ENCODE results near the gene MS4A12. TPM values are rescaled to one million over a fixed set of nuclear protein-coding genes. Genes with fewer than 3 reads are reported as not detected.
"Not testable (repeated sequence)": the region's sequence is repeated elsewhere in the genome, so short reads cannot be mapped to it uniquely, and the experiment has no call there.

Gene MS4A12
- total RNA-seq, 1 donor from 2014 or later: not detected

DNA sequence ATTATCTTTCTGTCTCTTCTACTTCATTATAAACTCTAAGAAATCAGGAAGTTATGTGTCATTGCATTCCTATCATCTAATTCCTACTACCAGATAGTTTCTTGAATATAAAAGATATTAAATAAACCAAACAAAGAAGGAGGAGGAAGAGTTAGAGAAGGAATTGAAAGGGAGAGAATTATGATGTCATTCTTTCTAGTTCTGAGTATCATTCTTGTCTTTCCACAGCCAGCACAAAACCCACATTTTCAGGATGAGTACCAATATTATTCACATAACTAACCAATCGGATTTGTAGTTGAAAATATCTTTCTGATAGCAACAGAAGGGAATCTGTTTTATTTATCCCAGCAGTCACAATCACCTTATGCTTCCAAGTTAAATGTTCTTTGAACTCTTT, 35.9 kb downstream of the MS4A12 start:
- Mint-ChIP-seq H3K4me1 (ENCODE audit: low read depth) (no peaks in the 10 kb centered on the region), H3K27ac (ENCODE audit: unreplicated experiment) (no peak overlapping the region), H3K4me3 (ENCODE audit: unreplicated experiment) (no peak overlapping the region), H3K36me3 (ENCODE audit: low read depth) (no peaks in the 10 kb centered on the region), H3K27me3 (ENCODE audit: low read depth) (peaks cover 2% of the 10 kb centered on the region), H3K9me3 (ENCODE audit: low read depth) (peaks cover 12% of the 10 kb centered on the region)
- DNase-seq (ENCODE audit: low spot score): no peak
- TF ChIP-seq, protein P1, sequence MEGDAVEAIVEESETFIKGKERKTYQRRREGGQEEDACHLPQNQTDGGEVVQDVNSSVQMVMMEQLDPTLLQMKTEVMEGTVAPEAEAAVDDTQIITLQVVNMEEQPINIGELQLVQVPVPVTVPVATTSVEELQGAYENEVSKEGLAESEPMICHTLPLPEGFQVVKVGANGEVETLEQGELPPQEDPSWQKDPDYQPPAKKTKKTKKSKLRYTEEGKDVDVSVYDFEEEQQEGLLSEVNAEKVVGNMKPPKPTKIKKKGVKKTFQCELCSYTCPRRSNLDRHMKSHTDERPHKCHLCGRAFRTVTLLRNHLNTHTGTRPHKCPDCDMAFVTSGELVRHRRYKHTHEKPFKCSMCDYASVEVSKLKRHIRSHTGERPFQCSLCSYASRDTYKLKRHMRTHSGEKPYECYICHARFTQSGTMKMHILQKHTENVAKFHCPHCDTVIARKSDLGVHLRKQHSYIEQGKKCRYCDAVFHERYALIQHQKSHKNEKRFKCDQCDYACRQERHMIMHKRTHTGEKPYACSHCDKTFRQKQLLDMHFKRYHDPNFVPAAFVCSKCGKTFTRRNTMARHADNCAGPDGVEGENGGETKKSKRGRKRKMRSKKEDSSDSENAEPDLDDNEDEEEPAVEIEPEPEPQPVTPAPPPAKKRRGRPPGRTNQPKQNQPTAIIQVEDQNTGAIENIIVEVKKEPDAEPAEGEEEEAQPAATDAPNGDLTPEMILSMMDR (IDR thresholded peaks at IDR 0.05): no peak

DNA sequence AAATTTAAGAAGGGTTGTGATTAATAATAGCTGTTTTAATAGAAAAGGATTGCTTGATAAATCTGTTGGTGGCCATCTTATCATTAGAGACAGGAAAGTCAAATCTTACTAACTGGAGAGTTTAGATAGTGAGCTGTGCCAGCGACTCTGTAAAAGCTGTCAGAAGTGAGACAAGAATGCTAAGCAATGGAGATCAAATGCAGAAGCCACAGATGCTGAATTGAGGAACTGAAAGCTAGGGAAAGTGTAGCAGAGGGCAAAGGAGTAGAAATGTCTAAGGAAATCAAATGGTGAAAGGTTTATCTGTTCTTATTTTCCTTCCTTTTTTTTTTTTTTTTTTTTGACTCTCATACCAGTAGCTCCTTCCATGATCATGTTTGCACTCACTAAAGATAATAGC, 36.4 kb downstream of the MS4A12 start:
- Mint-ChIP-seq H3K4me3 (ENCODE audit: unreplicated experiment) (no peak overlapping the region), H3K4me1 (ENCODE audit: low read depth) (no peaks in the 10 kb centered on the region), H3K36me3 (ENCODE audit: low read depth) (no peaks in the 10 kb centered on the region), H3K27me3 (ENCODE audit: low read depth) (peaks cover 2% of the 10 kb centered on the region), H3K9me3 (ENCODE audit: low read depth) (peaks cover 12% of the 10 kb centered on the region), H3K27ac (ENCODE audit: unreplicated experiment) (no peak overlapping the region)
- TF ChIP-seq, protein P1 (IDR thresholded peaks at IDR 0.05): no peak
- no peak for DNase-seq (ENCODE audit: low spot score)

DNA sequence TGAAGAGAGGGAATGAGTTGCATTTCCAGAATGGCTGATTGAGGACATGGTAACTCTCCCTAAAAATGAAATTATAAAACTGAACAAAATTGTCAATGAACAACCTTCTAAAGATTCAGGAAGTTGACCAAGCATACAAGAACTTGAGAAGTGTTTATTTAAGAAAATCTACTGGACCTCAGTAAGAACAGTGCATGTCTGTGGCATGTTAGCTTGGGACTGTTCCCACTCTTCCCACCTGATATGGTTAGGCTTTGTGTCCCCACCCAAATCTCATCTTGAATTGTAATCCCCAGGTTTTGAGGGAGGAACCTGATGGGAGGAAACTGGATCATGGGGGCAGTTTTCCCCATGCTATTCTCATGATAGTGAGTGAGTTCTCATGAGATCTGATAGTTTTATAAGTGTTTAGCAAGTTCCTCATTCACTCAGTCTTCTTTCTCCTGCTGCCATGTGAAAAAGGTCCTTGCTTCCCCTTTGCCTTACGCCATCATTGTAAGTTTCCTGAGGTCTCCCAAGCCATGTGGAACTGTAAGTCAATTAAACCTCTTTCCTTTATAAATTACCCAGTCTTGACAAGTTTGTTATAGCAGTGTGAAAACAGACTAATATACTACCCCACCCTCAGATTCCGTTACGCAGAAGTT, 38.0 kb downstream of the MS4A12 start:
- no peak overlapping the region for H3K4me3 Mint-ChIP-seq (ENCODE audit: unreplicated experiment)
- peaks cover 12% of the 10 kb centered on the region for H3K9me3 Mint-ChIP-seq (ENCODE audit: low read depth)
- H3K27ac Mint-ChIP-seq (ENCODE audit: unreplicated experiment): no peak overlapping the region
- TF ChIP-seq, protein P1 (IDR thresholded peaks at IDR 0.05): no peak
- no peaks in the 10 kb centered on the region for H3K36me3 Mint-ChIP-seq (ENCODE audit: low read depth)
- DNase-seq (ENCODE audit: low spot score): no peak
- H3K27me3 Mint-ChIP-seq (ENCODE audit: low read depth): peaks cover 2% of the 10 kb centered on the region
- no peaks in the 10 kb centered on the region for H3K4me1 Mint-ChIP-seq (ENCODE audit: low read depth)

DNA sequence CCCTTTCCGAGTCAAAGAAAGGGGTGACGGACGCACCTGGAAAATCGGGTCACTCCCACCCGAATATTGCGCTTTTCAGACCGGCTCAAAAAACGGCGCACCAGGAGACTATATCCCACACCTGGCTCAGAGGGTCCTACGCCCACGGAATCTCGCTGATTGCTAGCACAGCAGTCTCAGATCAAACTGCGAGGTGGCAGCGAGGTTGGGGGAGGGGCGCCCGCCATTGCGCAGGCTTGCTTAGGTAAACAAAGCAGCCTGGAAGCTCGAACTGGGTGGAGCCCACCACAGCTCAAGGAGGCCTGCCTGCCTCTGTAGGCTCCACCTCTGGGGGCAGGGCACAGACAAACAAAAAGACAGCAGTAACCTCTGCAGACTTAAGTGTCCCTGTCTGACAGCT, 39.8 kb downstream of the MS4A12 start:
- not testable (repeated sequence) for H3K4me3 Mint-ChIP-seq (ENCODE audit: unreplicated experiment); H3K4me1 Mint-ChIP-seq (ENCODE audit: low read depth); H3K27ac Mint-ChIP-seq (ENCODE audit: unreplicated experiment); H3K27me3 Mint-ChIP-seq (ENCODE audit: low read depth); H3K36me3 Mint-ChIP-seq (ENCODE audit: low read depth); DNase-seq (ENCODE audit: low spot score)
- H3K9me3 Mint-ChIP-seq (ENCODE audit: low read depth): peaks cover 12% of the 10 kb centered on the region

DNA sequence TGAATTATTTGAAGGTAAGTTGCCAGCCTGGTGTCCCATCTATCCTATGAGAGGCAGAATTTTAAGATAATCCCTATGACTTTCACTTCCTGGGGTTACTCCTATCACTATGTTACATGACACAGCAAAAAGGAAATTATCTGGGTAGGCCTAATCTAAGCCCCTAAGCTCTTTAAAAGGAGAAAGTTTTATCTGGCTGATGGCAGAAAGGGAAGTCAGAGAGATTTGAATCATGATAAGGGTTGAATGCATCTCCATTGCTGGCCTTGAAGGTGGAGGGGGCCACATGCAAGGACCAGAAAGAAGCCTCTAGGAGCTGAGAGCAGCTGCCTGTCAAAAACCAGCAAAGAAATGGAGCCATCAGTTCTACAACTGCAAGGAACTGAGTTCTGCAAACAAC, 46.0 kb downstream of the MS4A12 start:
- not testable (repeated sequence) for H3K36me3 Mint-ChIP-seq (ENCODE audit: low read depth); DNase-seq (ENCODE audit: low spot score); H3K27ac Mint-ChIP-seq (ENCODE audit: unreplicated experiment); H3K9me3 Mint-ChIP-seq (ENCODE audit: low read depth); H3K27me3 Mint-ChIP-seq (ENCODE audit: low read depth); H3K4me1 Mint-ChIP-seq (ENCODE audit: low read depth); H3K4me3 Mint-ChIP-seq (ENCODE audit: unreplicated experiment)

DNA sequence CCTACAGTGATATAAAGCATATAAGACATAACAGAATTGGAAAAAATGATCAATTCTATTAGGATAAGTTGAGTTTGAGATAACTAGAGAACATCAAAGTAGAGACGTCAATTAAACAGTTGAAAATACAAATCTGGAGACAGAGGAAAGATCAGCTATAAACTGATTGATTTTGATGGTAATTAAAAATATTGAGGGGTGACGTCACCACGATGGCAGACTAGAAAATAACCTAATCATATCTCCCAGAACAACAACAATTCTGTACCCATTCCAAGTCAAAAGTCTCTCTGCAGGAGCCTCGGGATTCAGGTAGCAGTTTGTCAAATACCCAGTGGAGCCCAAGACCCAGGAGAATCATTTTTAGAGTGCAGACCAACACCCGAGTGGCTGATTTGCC, 51.5 kb downstream of the MS4A12 start:
- peaks cover 12% of the 10 kb centered on the region for H3K9me3 Mint-ChIP-seq (ENCODE audit: low read depth)
- H3K36me3 Mint-ChIP-seq (ENCODE audit: low read depth): no peaks in the 10 kb centered on the region
- H3K27ac Mint-ChIP-seq (ENCODE audit: unreplicated experiment): no peak overlapping the region
- no peak for DNase-seq (ENCODE audit: low spot score)
- H3K4me3 Mint-ChIP-seq (ENCODE audit: unreplicated experiment): no peak overlapping the region
- no peaks in the 10 kb centered on the region for H3K4me1 Mint-ChIP-seq (ENCODE audit: low read depth)
- H3K27me3 Mint-ChIP-seq (ENCODE audit: low read depth): peaks cover 10% of the 10 kb centered on the region
- TF ChIP-seq, protein P1 (IDR thresholded peaks at IDR 0.05): no peak

Other genes starting within 250 kb of the MS4A12 start
- gene MS4A4E, start 249.6 kb upstream of the MS4A12 start, total RNA-seq: 0.20 TPM in 1 of 3 replicates, not detected in the others
- not detected in 3 replicates for gene MS4A4A, start 212.1 kb upstream of the MS4A12 start, total RNA-seq
- gene MS4A6E, start 165.5 kb upstream of the MS4A12 start, total RNA-seq: not detected in 3 replicates
- not detected in 3 replicates for gene MS4A7, start 114.2 kb upstream of the MS4A12 start, total RNA-seq
- gene MS4A14, start 96.3 kb upstream of the MS4A12 start, total RNA-seq: not detected in 3 replicates
- gene MS4A5, start 63.2 kb upstream of the MS4A12 start, total RNA-seq: not detected in 3 replicates
- gene MS4A1, start 36.9 kb upstream of the MS4A12 start, total RNA-seq: not detected in 3 replicates
- gene MS4A13, start 22.6 kb downstream of the MS4A12 start, total RNA-seq: not detected in 3 replicates
- not detected in 3 replicates for gene MS4A8, start 206.8 kb downstream of the MS4A12 start, total RNA-seq
- gene MS4A18, start 231.9 kb downstream of the MS4A12 start, total RNA-seq: not detected in 3 replicates

All from chondrocyte (in vitro differentiated cells).